MCF 10A (cell line): Measurements from ENCODE around the gene DCAF10. TPM values are rescaled to one million over a fixed set of nuclear protein-coding genes. Genes with fewer than 3 reads are reported as not detected.

Experiments used
- BruUV-seq: library from RNA; stranded (reverse); fragments of 400-500 nt; replicated peaks from 2 replicates; lab custom pipeline; 2021; lab: Mats Ljungman, UMichigan
- CTCF ChIA-PET: fragments of 300-600 bp; sonication (Branson Sonifier 250); formaldehyde crosslinking; extraction: SDS; loops from one replicate; lab custom pipeline; 2021; ENCODE audit warnings: antibody characterized with exemption, inconsistent platforms; lab: Yijun Ruan, JAX
- POLR2A ChIA-PET: fragments of 300-600, 350-650 bp; sonication (Branson Sonifier 250); formaldehyde crosslinking; extraction: SDS; loops from one replicate; lab custom pipeline; 2020; ENCODE audit warnings: antibody characterized with exemption, inconsistent platforms; lab: Yijun Ruan, JAX
- DNase-seq: peaks from one replicate; pipeline ENCODE4 v3.0.0-alpha.2; 2018; ENCODE audit not compliant: unreplicated experiment
- H3K27ac Mint-ChIP-seq: one replicate; pipeline ENCODE4 v1.8.0; 2022; ENCODE audit warnings: mild to moderate bottlenecking, low read depth, mixed read lengths; ENCODE audit not compliant: unreplicated experiment
- H3K27me3 Mint-ChIP-seq: one replicate; pipeline ENCODE4 v1.8.0; 2022; ENCODE audit warnings: mixed read lengths; ENCODE audit not compliant: insufficient read depth, unreplicated experiment
- H3K36me3 Mint-ChIP-seq: one replicate; pipeline ENCODE4 v1.8.0; 2022; ENCODE audit warnings: mild to moderate bottlenecking, moderate library complexity, mixed read lengths; ENCODE audit not compliant: insufficient read depth, unreplicated experiment
- H3K4me1 Mint-ChIP-seq: one replicate; pipeline ENCODE4 v1.8.0; 2022; ENCODE audit warnings: mixed read lengths; ENCODE audit not compliant: insufficient read depth, unreplicated experiment
- H3K4me3 Mint-ChIP-seq: one replicate; pipeline ENCODE4 v1.8.0; 2022; ENCODE audit warnings: mild to moderate bottlenecking, moderate library complexity, mixed read lengths; ENCODE audit not compliant: unreplicated experiment
- H3K9me3 Mint-ChIP-seq: one replicate; pipeline ENCODE4 v1.8.0; 2022; ENCODE audit warnings: mixed read lengths; ENCODE audit not compliant: unreplicated experiment
- CTCF ChIP-seq: fragments of 200-600 bp; IDR thresholded peaks from one replicate; pipeline ENCODE4 v1.8.0; 2022; ENCODE audit warnings: antibody characterized with exemption, mild to moderate bottlenecking; ENCODE audit not compliant: unreplicated experiment
- intact Hi-C: fragments of 100-400 bp; cut with micrococcal nuclease; formaldehyde crosslinking; loops from 2 replicates; pipeline ENCODE4 v1.14.1; 2022
- total RNA-seq: library from RNA; stranded (reverse); gene quantifications from 2 replicates; pipeline ENCODE4 v1.2.3, GENCODE V29; 2022

DCAF10 gene
- total RNA-seq, 1 experiment from 2014 or later: 49.4 TPM

GRCh38 chr9:37784291-37784615 lies 16.3 kb upstream of the DCAF10 start:
- POLR2A ChIA-PET: interaction anchor here (0.5 to 4.6 kb wide), 21 partner anchors 9 to 304 kb away, joined by 3 to 121 read pairs (median 5); partner anchors contain the start of genes DCAF10, POLR1E and TOMM5
- TSS peak; percentile 21 for BruUV-seq

GRCh38 chr9:37784616-37785483 lies 15.7 kb upstream of the DCAF10 start, which contains the start of gene EXOSC3:
Gene EXOSC3 (minus strand): TSS chr9:37785064. CDS start chr9:37785044, 20 bp downstream.
- peak within 1 kb of the TSS; percentile 98 for H3K27ac Mint-ChIP-seq
- H3K9me3 Mint-ChIP-seq: no peaks in the 10 kb centered on the region
- peak; percentile 91 for DNase-seq
- no peaks in the 10 kb centered on the region for H3K27me3 Mint-ChIP-seq
- no peak for TF ChIP-seq CTCF
- peaks cover 40% of the 10 kb centered on the region for H3K36me3 Mint-ChIP-seq
- H3K4me3 Mint-ChIP-seq: peak within 1 kb of the TSS; percentile 98
- no TSS peak for BruUV-seq
- intact Hi-C loops: loop anchor here (1.0 kb wide), 1 partner anchor 118 kb away; no protein-coding TSS in a partner anchor
- POLR2A ChIA-PET: interaction anchor here (0.5 to 4.6 kb wide), 36 partner anchors 9 to 608 kb away, joined by 3 to 121 read pairs (median 4); partner anchors contain the start of genes ALDH1B1, DCAF10, FBXO10 and POLR1E
- H3K4me1 Mint-ChIP-seq: peaks cover 12% of the 10 kb centered on the region
- CTCF ChIA-PET: interaction anchor here (0.6 to 1.2 kb wide), 9 partner anchors 15 to 476 kb away, joined by 3 to 6 read pairs (median 3); no protein-coding TSS in a partner anchor

More at GRCh38 chr9:37784291-37784615, 16.3 kb upstream of the DCAF10 start:
- peaks cover 40% of the 10 kb centered on the region for H3K36me3 Mint-ChIP-seq
- peak overlapping the region; percentile 98 for H3K4me3 Mint-ChIP-seq
- CTCF ChIA-PET: interaction anchor here (0.6 to 1.2 kb wide), 4 partner anchors 119 to 195 kb away, joined by 3 to 6 read pairs (median 4); no protein-coding TSS in a partner anchor
- peak; percentile 9 for DNase-seq
- peak overlapping the region; percentile 98 for H3K27ac Mint-ChIP-seq
- TF ChIP-seq CTCF: no peak
- peaks cover 12% of the 10 kb centered on the region for H3K4me1 Mint-ChIP-seq
- H3K27me3 Mint-ChIP-seq: no peaks in the 10 kb centered on the region
- H3K9me3 Mint-ChIP-seq: no peaks in the 10 kb centered on the region
- intact Hi-C loops: no loop called here

- POLR2A ChIA-PET: interaction anchor here (4.6 kb wide), 1 partner anchor 15 kb away, joined by 121 read pairs; the partner anchor contains the start of gene DCAF10
- peaks cover 10% of the 10 kb centered on the region for H3K4me1 Mint-ChIP-seq
- no peak for TF ChIP-seq CTCF
- H3K36me3 Mint-ChIP-seq: peaks cover 26% of the 10 kb centered on the region
- no peaks in the 10 kb centered on the region for H3K9me3 Mint-ChIP-seq
- no peaks in the 10 kb centered on the region for H3K27me3 Mint-ChIP-seq
- BruUV-seq: no TSS peak
- H3K27ac Mint-ChIP-seq: no peak overlapping the region
- intact Hi-C loops: no loop called here
- no peak for DNase-seq
- H3K4me3 Mint-ChIP-seq: no peak overlapping the region
- CTCF ChIA-PET: no interaction called here
Observed at GRCh38 chr9:37787059-37787458, 13.5 kb upstream of the DCAF10 start.

- no peaks in the 10 kb centered on the region for H3K4me1 Mint-ChIP-seq
- DNase-seq: no peak
- intact Hi-C loops: no loop called here
- no peaks in the 10 kb centered on the region for H3K9me3 Mint-ChIP-seq
- ChIA-PET CTCF (interaction anchor here (0.7 kb wide), 1 partner anchor 67 kb away, joined by 3 read pairs; no protein-coding TSS in a partner anchor), POLR2A (no interaction called here)
- BruUV-seq: no TSS peak
- peaks cover 13% of the 10 kb centered on the region for H3K36me3 Mint-ChIP-seq
- H3K4me3 Mint-ChIP-seq: no peak overlapping the region
- no peak overlapping the region for H3K27ac Mint-ChIP-seq
- no peaks in the 10 kb centered on the region for H3K27me3 Mint-ChIP-seq
- TF ChIP-seq CTCF: no peak
Observed at GRCh38 chr9:37788332-37788731, 12.3 kb upstream of the DCAF10 start.
